ENCODE measurements around the gene DOCK8.
"Not testable (repeated sequence)": the region's sequence is repeated elsewhere in the genome, so short reads cannot be mapped to it uniquely, and the experiment has no call there.

Gene DOCK8

DNA sequence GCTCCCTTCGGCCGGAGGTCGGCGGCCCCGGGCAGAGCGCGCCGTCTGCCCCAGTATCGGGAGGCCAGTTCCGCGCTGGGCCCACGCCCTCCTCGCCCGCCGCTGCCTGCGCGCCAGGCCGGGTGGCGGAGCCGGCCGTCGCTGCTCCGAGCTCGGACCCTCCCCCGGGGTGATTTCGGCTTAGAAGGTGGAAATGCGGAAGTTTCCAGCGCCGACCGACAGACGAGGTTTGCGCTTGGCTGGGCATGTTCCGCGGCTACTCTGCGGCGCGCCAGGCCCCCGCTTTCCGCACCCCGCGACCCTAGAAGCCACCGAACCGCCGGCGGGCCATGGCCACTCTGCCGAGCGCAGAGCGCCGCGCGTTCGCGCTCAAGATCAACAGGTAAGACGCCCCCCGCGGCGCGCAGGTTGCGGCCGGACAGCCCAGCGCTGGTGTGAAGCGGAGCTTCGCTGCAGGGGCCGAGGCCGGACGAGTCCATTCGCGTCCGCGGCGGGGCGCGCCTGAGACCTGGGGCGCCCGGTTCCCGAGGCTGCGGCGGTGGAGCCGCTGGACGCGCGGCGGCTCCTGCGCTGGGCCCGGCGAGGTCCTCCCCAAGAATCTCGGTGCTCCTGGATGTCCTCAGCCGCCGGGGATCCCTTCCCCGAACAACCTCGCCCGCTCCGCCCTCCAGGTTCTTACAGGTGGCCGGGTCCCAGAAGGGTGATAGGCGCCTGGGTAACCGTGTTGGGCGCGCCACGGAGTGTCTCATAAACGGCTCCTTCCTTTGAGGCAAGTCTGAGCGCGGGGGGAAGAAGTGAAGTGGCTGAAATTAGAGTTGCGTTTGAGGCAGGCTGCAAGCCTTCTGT, at the start of gene DOCK8:
Gene DOCK8 (plus strand): TSS at position 218 of the 846 bp plus-strand sequence. CDS start 112 bp downstream, at position 330.
- DNase-seq = no peak

DNA sequence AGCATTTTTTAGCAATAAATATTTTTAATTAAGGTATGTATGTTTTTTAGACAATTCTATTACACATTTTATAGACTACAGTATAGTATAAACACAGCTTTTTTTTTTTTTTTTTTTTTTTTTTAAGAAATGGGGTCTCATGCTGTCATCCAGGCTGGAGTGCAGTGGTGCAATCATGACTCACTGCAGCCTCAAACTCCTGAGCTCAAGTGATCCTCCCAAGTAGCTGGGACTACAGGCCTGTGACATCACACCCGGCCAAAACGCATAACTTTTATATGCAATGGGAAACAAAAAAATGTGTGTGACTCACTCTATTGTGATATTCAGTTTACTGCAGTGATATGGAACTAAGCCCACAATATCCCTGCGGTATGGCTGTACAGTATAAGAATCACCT, 44.9 kb upstream of the DOCK8 start:
- DNase-seq = not testable (repeated sequence)

DNA sequence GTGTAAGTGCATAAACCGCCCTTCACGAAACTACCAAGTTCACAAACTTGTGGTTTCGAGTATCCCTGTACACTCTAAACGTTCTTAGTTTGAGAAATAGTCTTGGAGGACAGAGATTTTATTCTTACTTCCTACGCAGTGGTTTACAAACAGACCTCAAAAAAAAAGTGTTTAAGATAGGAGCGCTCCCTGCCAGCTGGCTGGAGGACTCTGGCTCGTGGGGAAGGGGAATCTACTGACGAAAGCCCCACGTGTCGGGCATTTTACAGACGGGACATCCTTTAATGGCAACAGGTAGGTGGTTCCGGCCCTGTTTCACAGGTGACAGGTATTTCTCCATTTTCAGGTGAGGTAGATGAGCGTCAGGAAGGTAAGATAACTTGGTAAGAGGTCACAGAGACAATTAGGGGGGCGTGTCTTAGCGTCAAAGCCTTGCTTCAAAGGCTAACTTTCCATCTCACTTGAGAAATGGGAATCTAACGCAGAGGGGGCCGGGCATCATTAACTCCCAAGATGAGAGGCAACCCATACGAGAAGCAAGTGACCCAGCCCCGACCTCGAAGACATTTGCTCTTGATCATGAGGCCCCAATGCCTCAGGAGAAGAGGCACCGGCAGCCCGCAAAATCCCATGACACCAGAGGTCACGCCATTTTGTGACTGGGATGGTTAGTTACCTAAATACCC, 36.4 kb upstream of the DOCK8 start:
- DNase-seq = not testable (repeated sequence)

DNA sequence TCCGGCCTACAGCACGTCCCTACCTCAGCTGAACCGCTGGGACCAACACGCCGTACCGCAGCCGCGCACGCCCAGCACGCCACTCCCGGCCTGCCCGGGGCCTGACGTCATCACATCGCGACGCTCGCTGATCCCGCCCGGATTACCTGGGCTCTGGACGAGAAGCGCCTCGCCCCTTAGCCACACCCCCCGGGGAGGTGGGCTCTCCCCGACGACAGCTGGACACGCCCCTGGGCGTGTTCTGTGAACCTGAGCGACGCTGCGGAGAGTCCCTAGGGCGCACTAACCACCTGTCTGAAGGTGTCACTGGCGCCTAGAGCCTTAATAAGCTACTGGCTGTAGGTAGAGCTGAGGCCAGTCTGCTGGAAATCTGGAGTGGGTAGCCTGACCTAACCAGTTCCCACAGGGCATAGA, 35.7 kb upstream of the DOCK8 start, which contains the start of gene ZNG1A:
Gene ZNG1A (minus strand): TSS at position 87 of the 414 bp plus-strand sequence. CDS start 87 bp downstream, outside the sequence.
- not testable (repeated sequence) for DNase-seq

DNA sequence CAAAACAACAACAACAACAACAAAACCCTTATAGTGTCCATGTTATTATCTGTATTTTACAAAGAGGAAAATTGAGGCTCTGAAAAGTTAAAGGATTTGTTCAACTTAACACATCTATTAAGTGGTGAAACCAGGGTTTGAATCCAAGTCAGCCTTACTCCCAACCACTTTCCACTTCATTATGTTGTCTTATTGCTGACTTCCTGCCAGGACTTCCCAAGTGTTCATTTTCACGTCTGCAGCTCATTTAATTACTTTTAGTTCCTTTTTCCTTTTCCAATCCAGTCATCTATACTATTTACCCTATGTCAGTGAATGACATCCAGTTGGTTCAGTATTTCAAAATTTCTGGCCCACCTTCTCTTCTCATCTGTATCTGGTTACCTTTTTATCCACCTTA, 15.1 kb upstream of the DOCK8 start:
- not testable (repeated sequence) for DNase-seq

DNA sequence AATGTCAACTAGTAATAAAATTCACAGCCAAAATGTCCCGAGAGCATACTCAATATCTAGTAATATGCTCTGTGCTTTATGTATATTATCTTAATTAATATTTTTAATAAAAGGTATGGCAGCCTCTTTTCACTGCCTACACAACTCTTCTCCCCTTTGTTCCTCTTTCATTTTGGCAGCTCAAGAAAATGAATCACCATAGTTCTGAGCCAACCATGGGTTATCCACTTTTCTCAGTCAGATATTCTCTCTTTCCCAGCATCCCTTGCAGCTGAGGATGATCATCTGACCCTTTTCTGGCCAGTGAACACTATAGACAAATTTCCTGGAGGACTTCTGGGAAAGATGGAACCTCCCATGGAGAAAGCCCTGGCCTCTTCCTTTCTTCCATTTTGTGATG, 8.2 kb upstream of the DOCK8 start:
- no peak for DNase-seq

DNA sequence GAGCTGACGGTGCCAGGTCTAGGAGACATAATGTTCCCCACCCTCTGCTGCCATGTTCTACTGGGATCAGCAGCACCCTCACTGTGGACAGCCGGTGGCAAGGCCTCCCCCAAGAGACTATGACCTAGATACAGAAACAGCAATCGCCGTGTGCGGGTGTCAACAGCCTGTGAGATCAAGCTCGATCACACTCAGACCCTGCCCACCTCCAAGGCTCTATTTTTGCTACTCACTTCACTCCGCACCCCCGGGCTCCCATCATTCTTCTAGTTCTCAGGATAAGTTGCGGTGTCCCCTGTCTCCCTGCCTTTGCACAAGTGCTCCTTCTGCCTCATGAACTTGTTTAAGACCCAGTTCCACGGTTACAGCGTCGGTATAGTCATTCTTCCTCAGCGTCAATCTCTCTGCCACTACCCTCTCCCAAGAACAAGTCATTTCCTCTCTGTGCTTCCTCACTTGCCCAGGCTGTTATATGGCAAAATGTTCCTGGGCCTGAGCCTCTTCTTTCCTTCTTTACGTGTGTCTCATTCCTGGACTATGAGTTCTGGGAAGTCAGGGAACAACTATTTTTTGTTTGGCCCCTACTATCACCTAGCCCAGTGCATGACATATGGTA, 5.4 kb upstream of the DOCK8 start:
- no peak for DNase-seq

DNA sequence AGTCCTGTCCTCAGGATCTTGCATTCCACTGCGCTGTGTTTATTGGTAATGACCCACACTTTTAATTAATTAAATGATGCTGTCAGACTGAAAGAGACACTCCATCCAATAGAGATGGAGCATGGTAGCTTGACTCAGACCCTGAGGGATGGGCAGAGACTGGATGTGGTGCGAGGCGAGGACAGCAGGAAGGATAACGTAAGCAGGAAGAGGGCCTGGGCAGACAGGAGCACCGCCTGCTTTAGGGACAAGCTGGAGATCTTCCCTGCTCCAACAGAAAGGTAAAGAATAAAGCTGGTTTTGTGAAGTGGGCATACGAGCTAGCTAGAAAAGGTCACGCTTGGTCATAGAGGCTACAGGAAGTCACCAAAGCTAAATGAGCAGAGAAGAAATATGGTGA, 3.6 kb upstream of the DOCK8 start:
- DNase-seq = no peak

DNA sequence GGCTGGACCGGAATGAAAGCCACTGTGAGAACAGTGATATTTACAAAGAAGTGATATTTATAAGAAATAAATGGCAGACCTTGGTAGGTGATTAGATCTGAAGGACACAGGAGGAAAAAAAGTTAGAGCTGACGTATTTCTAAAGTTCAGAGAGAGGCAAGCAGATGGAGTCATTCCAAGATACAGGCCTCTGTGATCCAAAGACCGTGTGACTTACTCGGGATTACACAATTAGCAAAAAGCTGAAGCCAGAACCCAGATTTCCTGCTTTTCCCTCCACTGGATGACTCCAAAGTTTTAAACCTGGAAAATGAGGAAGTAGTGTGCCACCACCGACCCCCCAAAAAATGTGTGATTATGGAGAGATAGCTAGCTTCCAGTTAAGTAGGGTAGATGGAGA, 3.1 kb upstream of the DOCK8 start:
- DNase-seq = no peak

DNA sequence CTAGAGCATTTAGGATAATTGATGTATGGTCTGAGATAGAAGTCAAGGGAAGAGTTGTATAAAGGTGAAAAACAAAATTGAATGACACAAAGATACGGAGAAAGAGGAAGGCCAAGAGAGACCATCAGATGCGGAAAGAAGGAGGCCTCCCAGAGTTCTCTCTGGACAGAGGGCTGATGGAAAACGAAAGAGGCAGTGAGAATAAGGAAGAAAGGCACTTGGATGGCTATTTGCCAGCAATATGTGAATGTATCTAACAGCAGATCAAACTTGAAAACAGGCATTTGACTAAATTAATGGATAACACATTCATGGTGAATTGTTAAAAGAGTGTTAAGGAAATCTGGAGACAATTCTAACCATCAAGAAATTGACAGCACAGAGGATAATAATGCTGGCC, 2.4 kb upstream of the DOCK8 start:
- no peak for DNase-seq

DNA sequence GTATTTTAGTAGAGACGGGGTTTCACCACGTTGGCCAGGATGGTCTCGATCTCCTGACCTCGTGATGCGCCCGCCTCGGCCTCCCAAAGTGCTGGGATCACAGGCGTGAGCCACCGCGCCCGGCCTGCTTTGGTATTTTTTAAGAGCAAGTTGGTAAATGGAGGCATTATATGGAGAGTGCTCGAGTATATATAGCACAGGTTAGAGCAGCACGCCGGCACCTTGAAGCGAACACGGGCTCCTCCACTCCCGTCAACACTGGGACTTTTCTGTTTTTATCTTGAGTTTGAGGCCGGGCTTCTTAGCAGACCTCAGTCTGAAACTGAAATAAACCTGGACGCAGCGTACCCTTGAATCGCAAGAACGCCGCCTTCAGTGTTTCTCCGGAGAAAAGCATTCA, 764 bp upstream of the DOCK8 start:
- not testable (repeated sequence) for DNase-seq

DNA sequence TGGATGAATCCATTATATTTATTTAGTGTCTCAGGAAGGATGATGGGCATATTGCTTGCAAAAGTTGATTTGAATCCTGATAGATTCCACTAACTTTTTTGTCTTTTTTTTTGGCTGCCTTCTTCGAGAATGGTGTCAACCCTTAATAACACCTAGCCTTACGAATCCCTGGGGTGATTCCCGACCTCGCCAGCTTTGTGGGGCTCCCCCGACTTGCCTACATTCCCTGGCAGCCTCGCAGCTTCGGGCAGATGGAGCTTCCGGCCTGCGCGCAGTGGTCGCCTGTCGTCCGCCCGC, 366 bp upstream of the DOCK8 start:
- DNase-seq = no peak

DNA sequence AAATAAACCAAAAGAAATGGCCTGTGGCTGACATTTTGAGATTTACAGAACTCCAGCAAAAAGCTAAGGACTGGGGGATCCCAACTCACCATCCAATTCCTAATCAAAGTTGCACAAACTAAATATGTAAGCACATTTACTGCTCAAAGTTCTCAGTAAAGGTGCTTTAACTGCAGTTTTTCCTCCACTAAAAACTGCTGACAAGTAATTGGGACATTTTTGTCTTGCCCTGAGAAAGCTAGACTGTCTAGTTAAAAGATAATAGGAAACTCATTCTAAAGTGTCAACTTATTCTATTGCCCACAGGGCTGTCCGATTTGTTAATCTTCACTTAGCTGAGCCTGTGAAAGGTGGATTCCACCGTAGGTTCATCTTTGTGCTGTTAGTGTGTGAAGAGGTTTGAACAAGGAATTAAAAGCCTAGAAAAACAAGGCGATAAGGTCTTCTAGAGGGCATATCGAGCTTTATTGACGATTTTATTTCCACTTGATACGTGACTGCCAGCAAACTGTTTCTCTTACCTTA, 1.0 kb downstream of the DOCK8 start:
- no peak for DNase-seq

DNA sequence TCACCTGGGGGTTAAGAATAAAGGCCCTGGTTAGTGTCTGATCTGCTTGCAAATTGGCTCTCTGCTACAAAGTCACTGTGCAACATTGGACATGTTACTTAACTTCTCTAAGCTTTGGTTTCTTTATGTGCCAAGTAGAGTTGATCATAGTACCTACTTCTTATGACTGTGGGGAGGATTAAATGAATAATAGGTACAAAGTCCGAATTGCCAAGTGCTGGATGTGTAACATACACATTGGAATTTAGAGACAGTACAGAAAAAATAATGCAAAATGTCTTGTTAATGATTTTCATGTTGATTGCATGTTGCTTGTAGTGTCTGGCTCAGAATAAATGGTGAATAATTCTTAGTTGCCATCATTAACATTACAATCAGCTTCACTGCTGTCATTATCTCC, 2.2 kb downstream of the DOCK8 start:
- no peak for DNase-seq

DNA sequence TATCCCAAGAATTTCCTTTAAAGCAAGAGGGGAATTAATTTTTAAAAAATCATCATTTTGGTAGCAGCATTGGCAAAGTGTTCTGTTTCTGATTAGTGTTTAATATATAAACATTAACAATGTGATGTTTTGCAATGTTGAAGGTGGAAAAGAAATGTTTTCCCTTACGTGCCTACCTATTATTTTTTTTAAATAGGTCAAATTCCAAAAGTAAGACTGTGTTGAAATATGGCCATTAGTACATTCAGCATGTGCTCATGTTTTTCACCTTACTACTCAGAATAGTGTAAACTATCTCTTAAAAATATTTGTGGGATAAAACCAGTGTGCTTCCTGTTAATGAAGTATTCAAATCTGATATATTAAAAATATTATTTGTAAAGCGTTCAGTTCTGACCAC, 3.3 kb downstream of the DOCK8 start:
- no peak for DNase-seq

DNA sequence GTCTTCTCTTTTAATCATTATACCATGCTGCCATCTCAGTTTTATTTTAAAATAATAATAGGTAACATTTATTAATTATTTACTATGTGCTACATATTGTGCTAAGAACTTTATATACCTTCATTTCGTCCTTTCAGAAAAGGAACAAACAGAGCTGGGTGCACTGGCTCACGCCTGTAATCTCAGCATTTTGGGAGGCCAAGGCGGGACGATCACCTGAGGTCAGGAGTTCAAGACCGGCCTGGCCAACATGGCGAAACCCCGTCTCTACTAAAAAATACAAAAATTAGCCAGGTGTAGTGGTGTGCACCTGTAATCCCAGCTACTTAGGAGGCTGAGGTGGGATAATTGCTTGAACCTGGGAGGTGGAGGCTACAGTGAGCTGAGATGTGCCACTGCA, 4.4 kb downstream of the DOCK8 start:
- not testable (repeated sequence) for DNase-seq

DNA sequence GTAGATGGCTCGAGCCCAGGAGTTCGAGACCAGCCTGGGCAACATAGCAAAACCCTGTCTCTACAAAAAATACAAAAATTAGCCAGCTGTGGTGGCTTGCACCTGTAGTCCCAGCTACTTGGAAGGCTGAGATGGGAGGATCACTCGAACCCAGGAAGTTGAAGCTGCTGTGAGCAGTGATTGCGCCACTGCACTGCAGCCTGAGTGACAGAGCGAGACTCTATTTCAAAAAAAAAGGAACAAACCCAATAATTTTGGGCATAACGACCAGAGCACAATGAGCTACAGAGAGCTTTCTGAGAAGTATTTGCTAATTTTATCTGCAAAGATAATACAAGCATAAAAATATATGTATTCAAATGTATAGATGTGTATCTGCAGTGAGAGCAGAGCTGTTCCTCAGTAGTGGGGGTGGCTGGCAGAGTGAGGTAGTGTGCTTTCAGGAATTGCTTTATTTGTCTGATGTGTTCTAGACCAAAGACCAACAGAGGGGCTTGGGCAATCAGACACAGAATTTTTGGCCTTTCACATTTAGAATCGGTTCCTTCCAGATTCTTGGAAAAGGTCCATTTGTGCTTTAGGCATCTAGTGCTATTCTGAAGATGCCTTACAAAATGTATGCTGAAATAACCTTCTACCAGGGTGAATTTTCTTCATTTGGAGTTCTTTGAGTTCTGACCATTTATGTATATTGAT, 5.2 kb downstream of the DOCK8 start:
- no peak for DNase-seq

DNA sequence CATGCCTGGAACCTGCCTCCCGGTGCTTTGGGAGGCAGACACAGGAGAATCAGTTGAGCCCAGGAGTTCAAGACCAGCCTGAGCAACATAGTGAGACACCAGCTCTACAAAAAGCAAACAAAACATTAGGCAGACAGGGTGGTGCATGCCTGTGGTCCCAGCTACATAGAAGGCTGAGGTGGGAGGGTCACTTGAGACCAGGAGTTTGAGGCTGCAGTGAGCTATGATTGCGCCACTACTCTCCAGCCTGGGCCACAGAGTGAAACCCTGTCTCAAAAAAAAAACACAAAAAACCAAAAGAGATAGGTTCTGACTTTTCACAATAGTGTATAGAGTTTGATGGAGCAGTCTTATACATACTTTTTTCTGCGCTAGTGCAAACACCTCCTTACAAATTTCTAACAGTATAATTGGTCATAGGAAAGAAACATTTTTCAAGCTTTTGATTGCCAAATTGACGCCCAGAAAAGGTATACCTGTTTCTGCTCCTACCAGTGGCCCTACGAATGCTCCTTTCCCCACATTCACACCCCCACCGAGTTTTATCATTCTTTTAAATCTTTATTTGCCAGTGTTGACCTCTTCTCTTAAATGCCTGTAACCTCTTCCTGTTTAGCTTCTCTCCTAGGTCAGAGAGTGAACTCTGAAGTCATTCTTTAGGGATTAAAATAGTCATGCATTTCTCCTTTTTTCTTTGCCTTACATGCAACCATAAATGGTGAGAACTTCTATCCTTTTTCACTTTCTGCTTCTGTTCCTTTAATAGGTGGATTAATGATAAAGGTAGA, 7.5 kb downstream of the DOCK8 start:
- DNase-seq = no peak

DNA sequence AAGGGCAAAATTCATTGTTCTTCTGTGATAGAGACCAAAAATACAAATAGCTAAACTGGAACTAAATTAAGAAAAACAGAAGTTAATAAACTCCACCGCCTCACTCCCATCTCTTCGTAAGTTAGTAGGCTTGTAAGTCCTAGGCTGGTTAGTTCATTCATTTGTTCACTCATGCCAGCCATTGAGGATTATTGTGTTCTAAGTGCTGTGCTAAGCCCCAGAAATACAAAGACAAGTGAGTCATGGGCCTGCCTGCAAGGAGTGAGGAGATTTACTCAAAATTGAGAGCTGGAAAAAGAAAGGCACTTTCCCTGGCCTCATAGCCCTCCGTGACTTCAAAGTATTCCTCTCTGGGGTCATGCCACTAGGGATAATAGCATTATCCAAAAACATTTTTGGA, 8.5 kb downstream of the DOCK8 start:
- no peak for DNase-seq

DNA sequence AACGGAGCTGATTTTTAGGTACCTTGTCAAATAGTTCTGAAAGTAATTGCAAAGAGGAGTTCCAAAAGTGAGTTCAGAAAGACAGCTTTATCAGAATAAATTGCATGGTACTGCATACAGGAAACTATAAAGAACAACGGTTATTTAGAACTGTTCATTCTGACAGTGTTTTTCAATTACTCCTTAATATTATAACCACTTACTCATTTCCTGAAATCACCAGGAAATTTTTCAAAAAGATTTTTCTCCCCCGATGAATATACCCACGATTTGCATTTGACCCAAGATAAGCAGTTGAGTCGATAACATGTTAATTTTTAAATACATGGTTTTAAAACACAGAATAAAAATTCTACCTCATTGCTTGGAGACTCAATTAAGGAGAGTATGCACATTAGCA, 9.4 kb downstream of the DOCK8 start:
- DNase-seq = no peak

DNA sequence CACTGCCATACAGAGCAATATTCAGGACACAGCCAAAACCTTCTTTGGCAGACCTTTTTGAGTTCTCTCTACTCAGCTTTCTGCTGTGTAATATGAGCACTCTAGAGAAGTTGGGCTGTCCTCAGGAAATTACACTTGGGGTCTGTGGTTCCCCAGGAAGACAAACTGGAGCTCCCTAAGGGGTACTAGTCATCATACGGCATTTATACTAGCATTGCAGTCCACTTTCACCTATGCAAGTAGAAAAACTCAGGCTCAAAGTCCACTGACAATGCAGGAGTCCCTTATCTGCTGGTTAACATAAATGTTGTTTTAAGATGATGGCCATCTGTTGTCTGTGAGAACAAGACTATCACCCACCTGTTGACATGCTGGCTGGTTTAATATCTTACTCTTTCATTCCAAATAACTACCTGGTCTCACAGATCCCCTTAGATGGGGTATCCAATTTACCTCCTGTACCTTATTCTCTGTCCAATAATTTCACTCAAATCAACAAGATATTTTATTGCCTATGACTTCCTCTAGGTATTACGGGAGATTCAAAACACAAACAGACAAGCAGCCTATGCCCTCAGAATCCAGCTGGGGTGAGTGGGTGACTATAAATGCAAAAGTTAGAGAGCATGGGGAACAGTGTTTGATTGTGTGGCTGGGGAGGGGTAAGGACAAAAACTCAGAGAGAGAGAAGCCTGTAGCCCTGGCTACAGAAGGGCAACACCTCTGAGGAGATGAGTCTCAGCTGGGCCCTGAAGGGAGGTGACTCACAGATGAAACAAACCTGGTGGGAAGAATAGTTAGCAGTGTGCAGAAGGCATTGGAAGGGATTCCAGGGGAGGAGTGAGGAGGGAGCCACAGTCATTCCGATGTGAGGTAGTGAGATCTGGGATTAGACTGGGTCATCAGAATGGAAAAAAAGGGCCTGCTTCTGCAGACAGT, 10.2 kb downstream of the DOCK8 start:
- no peak for DNase-seq

All from GOT3 (cell line).